OCI-LY7 (cell line): ENCODE data around the gene ANKRD33B. TPM values are rescaled to one million over a fixed set of nuclear protein-coding genes. Genes with fewer than 3 reads are reported as not detected.

ENCODE experiments used
- BruUV-seq: library from RNA; stranded (reverse); fragments of 400-500 nt; replicated peaks from 2 replicates; lab custom pipeline; 2021; lab: Mats Ljungman, UMichigan
- CTCF ChIA-PET: fragments of 300-600 bp; sonication (Branson Sonifier 250); formaldehyde crosslinking; loops from one replicate; lab custom pipeline; 2022; ENCODE audit warnings: antibody characterized with exemption; ENCODE audit not compliant: unreplicated experiment; lab: Charles Lee
- POLR2A ChIA-PET: fragments of 300-600 bp; sonication (Branson Sonifier 250); formaldehyde crosslinking; loops from one replicate; lab custom pipeline; 2022; ENCODE audit warnings: antibody characterized with exemption; lab: Charles Lee
- DNase-seq: peaks from one replicate; pipeline ENCODE4 v3.0.0-alpha.2; 2015; ENCODE audit warnings: low spot score
- H2AFZ ChIP-seq: fragments of 200-600 bp; sonication (generic), shearing (Covaris generic); 2 replicates; pipeline ENCODE4 v1.6.1; 2014; ENCODE audit warnings: mild to moderate bottlenecking, antibody characterized with exemption, low read length, moderate library complexity
- H3K27ac ChIP-seq: fragments of 200-600 bp; sonication (generic); 2 replicates; pipeline ENCODE4 v1.5.1; 2014; ENCODE audit warnings: mixed run types, low read depth, mild to moderate bottlenecking, moderate library complexity, low read length, inconsistent platforms; ENCODE audit not compliant: poor library complexity, severe bottlenecking
- H3K36me3 ChIP-seq: fragments of 200-600 bp; sonication (generic); 2 replicates; pipeline ENCODE4 v1.6.1; 2014; ENCODE audit warnings: mild to moderate bottlenecking, antibody characterized with exemption, low read length, moderate library complexity, mixed read lengths; ENCODE audit not compliant: insufficient read depth
- H3K4me1 ChIP-seq: fragments of 200-600 bp; sonication (generic); 2 replicates; pipeline ENCODE4 v1.5.1; 2014; ENCODE audit warnings: mild to moderate bottlenecking, low read length; ENCODE audit not compliant: insufficient read depth, poor library complexity, severe bottlenecking
- H3K4me2 ChIP-seq: fragments of 200-600 bp; sonication (generic); 2 replicates; pipeline ENCODE4 v1.6.1; 2014; ENCODE audit warnings: mild to moderate bottlenecking, low read length
- H3K4me3 ChIP-seq: fragments of 200-600 bp; sonication (generic); 2 replicates; pipeline ENCODE4 v1.5.1; 2014; ENCODE audit warnings: mild to moderate bottlenecking, low read depth, low read length; ENCODE audit not compliant: poor library complexity, severe bottlenecking
- H3K79me2 ChIP-seq: fragments of 200-600 bp; sonication (generic); 2 replicates; pipeline ENCODE4 v1.6.1; 2016; ENCODE audit warnings: low read depth, mild to moderate bottlenecking, low read length, moderate library complexity, mixed read lengths; ENCODE audit not compliant: insufficient read depth
- H3K9me2 ChIP-seq: fragments of 200-600 bp; sonication (generic); 2 replicates; pipeline ENCODE4 v1.6.1; 2016; ENCODE audit warnings: mild to moderate bottlenecking, low read length, mixed read lengths; ENCODE audit not compliant: insufficient read depth
- H3K9me3 ChIP-seq: fragments of 200-600 bp; sonication (generic); 2 replicates; pipeline ENCODE4 v1.6.1; 2014; ENCODE audit warnings: mild to moderate bottlenecking, mixed run types, low read length, mixed read lengths
- H4K20me1 ChIP-seq: fragments of 200-600 bp; sonication (generic); 2 replicates; pipeline ENCODE4 v1.6.1; 2014; ENCODE audit warnings: mild to moderate bottlenecking, antibody characterized with exemption, low read length, moderate library complexity, mixed read lengths; ENCODE audit not compliant: insufficient read depth
- CTCF ChIP-seq: fragments of 200-600 bp; sonication (generic); conservative IDR thresholded peaks from 2 replicates; pipeline ENCODE4 v1.5.1; 2014; ENCODE audit warnings: mild to moderate bottlenecking, antibody characterized with exemption, low read length, moderate library complexity, mixed read lengths
- EZH2phosphoT487 ChIP-seq: fragments of 200-600 bp; sonication (generic); IDR thresholded peaks from 2 replicates; pipeline ENCODE4 v1.6.1; 2018; ENCODE audit warnings: low read depth, borderline replicate concordance, mild to moderate bottlenecking, mixed run types, antibody characterized with exemption, low read length, moderate library complexity, mixed read lengths
- intact Hi-C: fragments of 100-400 bp; cut with micrococcal nuclease; formaldehyde crosslinking; loops from one replicate; pipeline ENCODE4 v1.10.0; 2022; ENCODE audit not compliant: unreplicated experiment
- total RNA-seq, 2 experiments: library from RNA; depleted of rRNA in 1 of 2; stranded (reverse); fragments of >200 nt in 1 of 2; shearing (Covaris generic) in 1 of 2; gene quantifications; 2 replicates each; pipeline ENCODE4 v1.2.3, GENCODE V29; 2014 to 2022

The ANKRD33B gene
- total RNA-seq, 2 experiments from 2014 or later = 5.6 to 11.4 TPM

DNA sequence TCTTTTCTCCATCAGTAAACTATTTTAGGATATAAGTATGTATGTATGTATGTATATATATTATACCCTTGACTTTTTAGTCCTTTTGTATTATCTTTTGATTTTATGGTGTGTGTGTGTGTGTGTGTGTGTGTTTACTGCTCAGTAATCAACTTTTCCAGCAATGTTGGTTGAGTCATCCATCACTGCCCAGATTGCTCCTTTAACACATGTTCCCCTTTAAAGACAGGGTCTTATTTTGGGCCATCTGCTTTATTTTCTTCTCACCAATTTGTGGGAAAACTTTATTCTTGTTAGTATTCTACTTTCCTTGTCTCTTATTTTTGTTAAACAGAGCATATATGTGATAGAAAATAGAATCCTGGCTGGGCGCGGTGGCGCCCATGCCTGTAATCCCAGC lies 28.1 kb downstream of the ANKRD33B start:
- Histone ChIP-seq H3K79me2 (peaks cover 5% of the 10 kb centered on the region; the same call in 1 of the 2 replicates), H3K9me2 (no peaks in the 10 kb centered on the region), H2AFZ (no peak overlapping the region), H3K4me3 (no peak overlapping the region), H3K4me2 (no peak overlapping the region), H3K4me1 (peaks cover 22% of the 10 kb centered on the region), H3K9me3 (peaks cover 17% of the 10 kb centered on the region; the same call in 1 of the 2 replicates), H3K36me3 (peaks cover 4% of the 10 kb centered on the region; the same call in 1 of the 2 replicates), H4K20me1 (no peaks in the 10 kb centered on the region), H3K27ac (no peak overlapping the region)
- no TSS peak for BruUV-seq
- TF ChIP-seq CTCF (no peak), EZH2phosphoT487 (no peak)
- POLR2A ChIA-PET = interaction anchor here (0.5 to 2.1 kb wide), 5 partner anchors 11 to 35 kb away, joined by 3 to 8 read pairs (median 5); no protein-coding TSS in a partner anchor
- CTCF ChIA-PET = interaction anchor here (1.1 to 1.8 kb wide), 2 partner anchors 16 to 35 kb away, joined by 4 to 7 read pairs; no protein-coding TSS in a partner anchor
- no peak for DNase-seq
- intact Hi-C loops = no loop called here

DNA sequence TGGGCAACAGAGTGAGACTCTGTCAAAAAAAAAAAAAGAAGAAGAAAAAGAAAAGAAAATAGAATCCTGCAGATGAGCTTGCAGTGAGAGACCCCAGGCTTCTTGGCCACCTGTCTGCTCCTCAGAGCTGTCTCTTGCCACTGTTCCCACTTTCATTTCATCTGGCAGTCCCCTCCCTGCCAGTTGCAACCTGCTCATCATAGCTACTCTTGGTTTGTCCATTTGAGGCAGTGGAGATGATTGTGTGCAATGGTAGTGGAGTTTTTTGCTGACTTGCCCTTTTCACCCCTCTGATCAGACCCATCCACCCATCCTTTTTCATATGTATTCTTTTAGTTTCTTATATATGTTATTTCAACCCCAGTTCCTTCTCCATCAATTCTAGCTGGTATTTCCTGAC lies 28.7 kb downstream of the ANKRD33B start:
- intact Hi-C loops = no loop called here
- BruUV-seq = no TSS peak

More for the DNA sequence above, 28.7 kb downstream of the ANKRD33B start:
- no peak overlapping the region for H3K4me3 ChIP-seq
- H3K36me3 ChIP-seq = peaks cover 4% of the 10 kb centered on the region; the same call in 1 of the 2 replicates
- H3K9me2 ChIP-seq = no peaks in the 10 kb centered on the region
- H3K4me1 ChIP-seq = peaks cover 29% of the 10 kb centered on the region
- DNase-seq = no peak
- TF ChIP-seq CTCF (no peak), EZH2phosphoT487 (no peak)
- H3K27ac ChIP-seq = no peak overlapping the region
- ChIA-PET CTCF (interaction anchor here (1.1 to 1.8 kb wide), 2 partner anchors 15 to 35 kb away, joined by 4 to 7 read pairs; no protein-coding TSS in a partner anchor), POLR2A (interaction anchor here (0.5 to 2.3 kb wide), 19 partner anchors 8 to 225 kb away, joined by 3 to 11 read pairs (median 4); partner anchors contain the start of genes ANKRD33B and DAP)
- H3K4me2 ChIP-seq = no peak overlapping the region
- H4K20me1 ChIP-seq = no peaks in the 10 kb centered on the region
- H3K9me3 ChIP-seq = peaks cover 17% of the 10 kb centered on the region; the same call in 1 of the 2 replicates
- H2AFZ ChIP-seq = no peak overlapping the region
- H3K79me2 ChIP-seq = peaks cover 5% of the 10 kb centered on the region; the same call in 1 of the 2 replicates
